Measurements from ENCODE around the gene OR8G5.

GRCh38 chr11:124219126-124219525, 37.0 kb upstream of the OR8G5 start:
- TF ChIP-seq, protein P1, sequence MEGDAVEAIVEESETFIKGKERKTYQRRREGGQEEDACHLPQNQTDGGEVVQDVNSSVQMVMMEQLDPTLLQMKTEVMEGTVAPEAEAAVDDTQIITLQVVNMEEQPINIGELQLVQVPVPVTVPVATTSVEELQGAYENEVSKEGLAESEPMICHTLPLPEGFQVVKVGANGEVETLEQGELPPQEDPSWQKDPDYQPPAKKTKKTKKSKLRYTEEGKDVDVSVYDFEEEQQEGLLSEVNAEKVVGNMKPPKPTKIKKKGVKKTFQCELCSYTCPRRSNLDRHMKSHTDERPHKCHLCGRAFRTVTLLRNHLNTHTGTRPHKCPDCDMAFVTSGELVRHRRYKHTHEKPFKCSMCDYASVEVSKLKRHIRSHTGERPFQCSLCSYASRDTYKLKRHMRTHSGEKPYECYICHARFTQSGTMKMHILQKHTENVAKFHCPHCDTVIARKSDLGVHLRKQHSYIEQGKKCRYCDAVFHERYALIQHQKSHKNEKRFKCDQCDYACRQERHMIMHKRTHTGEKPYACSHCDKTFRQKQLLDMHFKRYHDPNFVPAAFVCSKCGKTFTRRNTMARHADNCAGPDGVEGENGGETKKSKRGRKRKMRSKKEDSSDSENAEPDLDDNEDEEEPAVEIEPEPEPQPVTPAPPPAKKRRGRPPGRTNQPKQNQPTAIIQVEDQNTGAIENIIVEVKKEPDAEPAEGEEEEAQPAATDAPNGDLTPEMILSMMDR (conservative IDR thresholded peaks at IDR 0.05; ENCODE audit: low read depth, low read length) = no peak
- TF ChIP-seq EZH2 (IDR thresholded peaks at IDR 0.05; ENCODE audit: borderline replicate concordance, low read depth, low read length, poor library complexity, severe bottlenecking) = no peak

Measured in A673 (cell line).